ENCODE measurements around the gene TCF4.

- no peak for TF ChIP-seq SIN3A (IDR thresholded peaks at IDR 0.05; ENCODE audit: borderline replicate concordance, insufficient read depth, low read depth, low read length)
- TF ChIP-seq CTCF (IDR thresholded peaks at IDR 0.05): no peak
- TF ChIP-seq, protein P1, sequence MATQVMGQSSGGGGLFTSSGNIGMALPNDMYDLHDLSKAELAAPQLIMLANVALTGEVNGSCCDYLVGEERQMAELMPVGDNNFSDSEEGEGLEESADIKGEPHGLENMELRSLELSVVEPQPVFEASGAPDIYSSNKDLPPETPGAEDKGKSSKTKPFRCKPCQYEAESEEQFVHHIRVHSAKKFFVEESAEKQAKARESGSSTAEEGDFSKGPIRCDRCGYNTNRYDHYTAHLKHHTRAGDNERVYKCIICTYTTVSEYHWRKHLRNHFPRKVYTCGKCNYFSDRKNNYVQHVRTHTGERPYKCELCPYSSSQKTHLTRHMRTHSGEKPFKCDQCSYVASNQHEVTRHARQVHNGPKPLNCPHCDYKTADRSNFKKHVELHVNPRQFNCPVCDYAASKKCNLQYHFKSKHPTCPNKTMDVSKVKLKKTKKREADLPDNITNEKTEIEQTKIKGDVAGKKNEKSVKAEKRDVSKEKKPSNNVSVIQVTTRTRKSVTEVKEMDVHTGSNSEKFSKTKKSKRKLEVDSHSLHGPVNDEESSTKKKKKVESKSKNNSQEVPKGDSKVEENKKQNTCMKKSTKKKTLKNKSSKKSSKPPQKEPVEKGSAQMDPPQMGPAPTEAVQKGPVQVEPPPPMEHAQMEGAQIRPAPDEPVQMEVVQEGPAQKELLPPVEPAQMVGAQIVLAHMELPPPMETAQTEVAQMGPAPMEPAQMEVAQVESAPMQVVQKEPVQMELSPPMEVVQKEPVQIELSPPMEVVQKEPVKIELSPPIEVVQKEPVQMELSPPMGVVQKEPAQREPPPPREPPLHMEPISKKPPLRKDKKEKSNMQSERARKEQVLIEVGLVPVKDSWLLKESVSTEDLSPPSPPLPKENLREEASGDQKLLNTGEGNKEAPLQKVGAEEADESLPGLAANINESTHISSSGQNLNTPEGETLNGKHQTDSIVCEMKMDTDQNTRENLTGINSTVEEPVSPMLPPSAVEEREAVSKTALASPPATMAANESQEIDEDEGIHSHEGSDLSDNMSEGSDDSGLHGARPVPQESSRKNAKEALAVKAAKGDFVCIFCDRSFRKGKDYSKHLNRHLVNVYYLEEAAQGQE (IDR thresholded peaks at IDR 0.05; ENCODE audit: insufficient read depth in 1 of 2, low read depth in 2 of 2, low read length in 1 of 2): no peak
Observed at GRCh38 chr18:55605733-55606338, 17.8 kb upstream of the TCF4 start.

Measured in Panc1 (cell line).